Loucy (cell line): ENCODE measurements around the gene TIMM50.

Source experiments
- H2AFZ ChIP-seq: fragments of 200-600 bp; sonication (generic); 2 replicates; pipeline ENCODE4 v1.6.0; 2016; ENCODE audit warnings: antibody characterized with exemption, mild to moderate bottlenecking, low read length, moderate library complexity
- H3F3A ChIP-seq: fragments of 200-600 bp; 2 replicates; pipeline ENCODE4 v1.6.0; 2016; ENCODE audit warnings: antibody characterized with exemption, low read depth, mild to moderate bottlenecking
- H3K27me3 ChIP-seq: fragments of 200-600 bp; sonication (generic); 2 replicates; pipeline ENCODE4 v1.6.1; 2014; ENCODE audit warnings: low read length, mild to moderate bottlenecking; ENCODE audit not compliant: insufficient read depth, poor library complexity, severe bottlenecking
- H3K36me3 ChIP-seq: fragments of 200-600 bp; sonication (generic); 2 replicates; pipeline ENCODE4 v1.6.1; 2016; ENCODE audit warnings: low read length; ENCODE audit not compliant: insufficient read depth
- H3K4me1 ChIP-seq: fragments of 200-600 bp; sonication (generic); 2 replicates; pipeline ENCODE4 v1.5.1; 2014; ENCODE audit warnings: low read length, mild to moderate bottlenecking; ENCODE audit not compliant: insufficient read depth, poor library complexity, severe bottlenecking
- H3K4me2 ChIP-seq: fragments of 200-600 bp; sonication (generic); 2 replicates; pipeline ENCODE4 v1.6.0; 2014; ENCODE audit warnings: antibody characterized with exemption, low read length, low read depth, mild to moderate bottlenecking; ENCODE audit not compliant: poor library complexity, severe bottlenecking
- H3K4me3 ChIP-seq: fragments of 200-600 bp; sonication (generic); 2 replicates; pipeline ENCODE4 v1.5.1; 2014; ENCODE audit warnings: low read length, mild to moderate bottlenecking, mixed read lengths; ENCODE audit not compliant: poor library complexity, severe bottlenecking
- H3K79me2 ChIP-seq: fragments of 200-600 bp; sonication (generic); 2 replicates; pipeline ENCODE4 v1.6.1; 2014; ENCODE audit warnings: low read length; ENCODE audit not compliant: insufficient read depth
- H3K9ac ChIP-seq: fragments of 200-600 bp; sonication (generic); 2 replicates; pipeline ENCODE4 v1.6.0; 2014; ENCODE audit warnings: mild to moderate bottlenecking, low read depth, low read length, moderate library complexity; ENCODE audit not compliant: poor library complexity, severe bottlenecking
- H3K9me2 ChIP-seq: fragments of 200-600 bp; sonication (generic); replicated peaks from 2 replicates; pipeline ENCODE4 v1.6.1; 2016; ENCODE audit warnings: low read depth, low read length, mixed read lengths
- H3K9me3 ChIP-seq: fragments of 200-600 bp; sonication (generic); 2 replicates; pipeline ENCODE4 v1.6.1; 2014; ENCODE audit warnings: mild to moderate bottlenecking, antibody characterized with exemption, low read length, low read depth; ENCODE audit not compliant: insufficient read depth
- H4K20me1 ChIP-seq: fragments of 200-600 bp; sonication (generic); 2 replicates; pipeline ENCODE4 v1.6.0; 2014; ENCODE audit warnings: antibody characterized with exemption, low read length, mild to moderate bottlenecking; ENCODE audit not compliant: insufficient read depth, poor library complexity, severe bottlenecking
- CTCF ChIP-seq: fragments of 200-600 bp; sonication (generic); conservative IDR thresholded peaks from 2 replicates; pipeline ENCODE4 v1.5.1; 2014; ENCODE audit warnings: mild to moderate bottlenecking, antibody characterized with exemption, low read length
- EZH2phosphoT487 ChIP-seq: fragments of 200-600 bp; IDR thresholded peaks from 2 replicates; pipeline ENCODE4 v1.6.1; 2018; ENCODE audit warnings: antibody characterized with exemption, mild to moderate bottlenecking, moderate library complexity, borderline replicate concordance

The TIMM50 gene

GRCh38 chr19:39514840-39515550 is 34.4 kb downstream of the TIMM50 start, which contains the start of gene SELENOV:
SELENOV (plus strand) TSS chr19:39515139; CDS start chr19:39515213, 74 bp downstream.
- no peak for TF ChIP-seq EZH2phosphoT487
- no peak for TF ChIP-seq CTCF
- H3K4me2 ChIP-seq, result no peak within 1 kb of the TSS
- no peak within 1 kb of the TSS for H2AFZ ChIP-seq
- H3K9ac ChIP-seq, result no peak within 1 kb of the TSS
- H3K4me1 ChIP-seq, result no peaks in the 10 kb centered on the region
- H3K9me3 ChIP-seq, result no peaks in the 10 kb centered on the region
- no peaks in the 10 kb centered on the region for H3K27me3 ChIP-seq
- H3K4me3 ChIP-seq, result no peak within 1 kb of the TSS
- no peaks in the 10 kb centered on the region for H3K9me2 ChIP-seq
- no peaks in the 10 kb centered on the region for H3K79me2 ChIP-seq
- H4K20me1 ChIP-seq, result no peaks in the 10 kb centered on the region
- H3K36me3 ChIP-seq, result no peaks in the 10 kb centered on the region
- no peaks in the 10 kb centered on the region for H3F3A ChIP-seq

- no peaks in the 10 kb centered on the region for H3K79me2 ChIP-seq
- H3F3A ChIP-seq, result no peaks in the 10 kb centered on the region
- H3K4me1 ChIP-seq, result no peaks in the 10 kb centered on the region
- H3K4me2 ChIP-seq, result no peak overlapping the region
- no peak overlapping the region for H2AFZ ChIP-seq
- no peaks in the 10 kb centered on the region for H3K27me3 ChIP-seq
- no peak overlapping the region for H3K9ac ChIP-seq
- TF ChIP-seq EZH2phosphoT487 (no peak), CTCF (no peak)
- H3K4me3 ChIP-seq, result no peak overlapping the region
- no peaks in the 10 kb centered on the region for H4K20me1 ChIP-seq
- H3K9me3 ChIP-seq, result no peaks in the 10 kb centered on the region
- no peaks in the 10 kb centered on the region for H3K36me3 ChIP-seq
- no peaks in the 10 kb centered on the region for H3K9me2 ChIP-seq
Measured at GRCh38 chr19:39515551-39516191, 35.0 kb downstream of the TIMM50 start.

GRCh38 chr19:39516270-39516669 is 35.6 kb downstream of the TIMM50 start:
- H3K9me3 ChIP-seq, result no peaks in the 10 kb centered on the region
- H3F3A ChIP-seq, result no peaks in the 10 kb centered on the region
- H3K4me2 ChIP-seq, result no peak overlapping the region
- no peaks in the 10 kb centered on the region for H3K9me2 ChIP-seq
- H3K27me3 ChIP-seq, result no peaks in the 10 kb centered on the region
- no peaks in the 10 kb centered on the region for H3K36me3 ChIP-seq
- TF ChIP-seq EZH2phosphoT487, result no peak
- no peak for TF ChIP-seq CTCF
- H3K4me1 ChIP-seq, result no peaks in the 10 kb centered on the region
- H4K20me1 ChIP-seq, result no peaks in the 10 kb centered on the region
- H2AFZ ChIP-seq, result no peak overlapping the region
- H3K9ac ChIP-seq, result no peak overlapping the region
- no peaks in the 10 kb centered on the region for H3K79me2 ChIP-seq
- H3K4me3 ChIP-seq, result no peak overlapping the region
